Natural killer cell (primary cell): ENCODE results near the gene GALNTL6. TPM values are rescaled to one million over a fixed set of nuclear protein-coding genes. Genes with fewer than 3 reads are reported as not detected.

ENCODE experiments used
- ATAC-seq, 3 donors: fragments of 150-1000 bp in 2 of 3; fragments of 200-7000 bp in 1 of 3; cut with Tn5 transposase; 1 replicate in 1 of 3; 2 replicates in 2 of 3; pipeline ENCODE4 v1.10.0; 2021; ENCODE audit warnings: mild to moderate bottlenecking in 2 of 3, moderate library complexity in 2 of 3
- DNase-seq, 2 donors: peaks; one replicate each; pipeline versions ENCODE4 v3.0.0 to v3.0.0-alpha.2; 2013 to 2021; ENCODE audit warnings: mixed read lengths in 1 of 2
- H3K27ac ChIP-seq: one replicate; pipeline ENCODE4 v1.5.1; 2013; ENCODE audit warnings: mild to moderate bottlenecking, low read length
- H3K27me3 ChIP-seq: one replicate; pipeline ENCODE4 v1.6.1; 2013; ENCODE audit warnings: low read length; ENCODE audit not compliant: control insufficient read depth, insufficient read depth
- H3K36me3 ChIP-seq: one replicate; pipeline ENCODE4 v1.6.1; 2013; ENCODE audit warnings: low read length; ENCODE audit not compliant: control insufficient read depth, insufficient read depth
- H3K4me1 ChIP-seq: one replicate; pipeline ENCODE4 v1.6.1; 2013; ENCODE audit warnings: low read length; ENCODE audit not compliant: control insufficient read depth, insufficient read depth
- H3K4me3 ChIP-seq: one replicate; pipeline ENCODE4 v1.5.1; 2013; ENCODE audit warnings: low read length
- H3K9me3 ChIP-seq: one replicate; pipeline ENCODE4 v1.6.1; 2013; ENCODE audit warnings: low read length; ENCODE audit not compliant: control insufficient read depth, insufficient read depth
- H3K27ac Mint-ChIP-seq, 2 donors: one replicate each; pipeline ENCODE4 v1.8.0; 2022; ENCODE audit warnings: mild to moderate bottlenecking in 2 of 2, mixed read lengths in 2 of 2, moderate library complexity in 1 of 2
- H3K27me3 Mint-ChIP-seq, 2 donors: one replicate each; pipeline ENCODE4 v1.8.0; 2022; ENCODE audit warnings: low read depth in 2 of 2, mixed read lengths in 2 of 2
- H3K36me3 Mint-ChIP-seq: one replicate; pipeline ENCODE4 v1.8.0; 2022; ENCODE audit warnings: mixed read lengths
- H3K4me1 Mint-ChIP-seq, 2 donors: one replicate each; pipeline ENCODE4 v1.8.0; 2022; ENCODE audit warnings: mixed read lengths in 2 of 2
- H3K4me3 Mint-ChIP-seq: one replicate; pipeline ENCODE4 v1.8.0; 2022; ENCODE audit warnings: mild to moderate bottlenecking, moderate library complexity, mixed read lengths
- H3K9me3 Mint-ChIP-seq, 2 donors: one replicate each; pipeline ENCODE4 v1.8.0; 2022; ENCODE audit warnings: mixed read lengths in 2 of 2
- CTCF ChIP-seq: fragments of 200-600 bp; IDR thresholded peaks from one replicate; pipeline ENCODE4 v1.8.0; 2022; ENCODE audit warnings: antibody characterized with exemption
- WGBS: methylation state at CpG from one replicate; pipeline ENCODE4 v1.1.7; 2013; ENCODE audit warnings: missing lambda C conversion rate; ENCODE audit not compliant: insufficient coverage; 5-methylcytosine and 5-hydroxymethylcytosine counted together
- intact Hi-C: fragments of 100-400 bp; cut with micrococcal nuclease; formaldehyde crosslinking; loops from one replicate; pipeline ENCODE4 v1.14.2; 2022
- total RNA-seq, 4 donors: library from RNA; stranded (reverse); fragments of 120-200 nt in 1 of 4; gene quantifications; one replicate each; pipeline versions ENCODE4 v1.2.3 to v1.2.4, GENCODE V29; 2013 to 2022

GALNTL6 gene
- total RNA-seq, 3 donors from 2014 or later (not counting 1 experiment from before 2014, with no cell fraction given) = not detected

GRCh38 chr4:172050911-172051310 is 237.7 kb downstream of the GALNTL6 start:
- peaks cover 9% of the 10 kb centered on the region for H3K9me3 ChIP-seq
- Mint-ChIP-seq H3K4me1 (no peaks in the 10 kb centered on the region), H3K36me3 (no peaks in the 10 kb centered on the region), H3K27ac (no peak overlapping the region), H3K4me3 (no peak overlapping the region), H3K27me3 (no peaks in the 10 kb centered on the region), H3K9me3 (peaks cover 2 to 6% of the 10 kb centered on the region in 2 donors)
- ATAC-seq (no peak), DNase-seq (no peak)
- no peaks in the 10 kb centered on the region for H3K36me3 ChIP-seq
- H3K4me3 ChIP-seq = no peak overlapping the region
- 74% methylated on average over 4 of the region's 4 CpGs for WGBS
- intact Hi-C loops = no loop called here
- no peaks in the 10 kb centered on the region for H3K4me1 ChIP-seq
- no peaks in the 10 kb centered on the region for H3K27me3 ChIP-seq
- no peak for TF ChIP-seq CTCF
- no peak overlapping the region for H3K27ac ChIP-seq

- no peaks in the 10 kb centered on the region for H3K4me1 ChIP-seq
- H3K27me3 Mint-ChIP-seq = no peaks in the 10 kb centered on the region
- H3K4me3 ChIP-seq = no peak overlapping the region
- H3K36me3 Mint-ChIP-seq = no peaks in the 10 kb centered on the region
- no peak for TF ChIP-seq CTCF
- ATAC-seq (no peak), DNase-seq (no peak)
- WGBS = no CpG with 5 or more reads among the region's 1 CpG
- no peak overlapping the region for H3K4me3 Mint-ChIP-seq
- no peaks in the 10 kb centered on the region for H3K27me3 ChIP-seq
- intact Hi-C loops = no loop called here
- no peaks in the 10 kb centered on the region for H3K4me1 Mint-ChIP-seq
- peaks cover 6 to 7% of the 10 kb centered on the region in 2 donors for H3K9me3 Mint-ChIP-seq
- no peak overlapping the region for H3K27ac Mint-ChIP-seq
- no peak overlapping the region for H3K27ac ChIP-seq
- H3K36me3 ChIP-seq = no peaks in the 10 kb centered on the region
- H3K9me3 ChIP-seq = peaks cover 8% of the 10 kb centered on the region
These were observed 241.8 kb downstream of the GALNTL6 start for GRCh38 chr4:172055046-172055445.

- Histone ChIP-seq H3K4me1 (no peaks in the 10 kb centered on the region), H3K27me3 (no peaks in the 10 kb centered on the region), H3K27ac (no peak overlapping the region), H3K9me3 (peaks cover 4% of the 10 kb centered on the region), H3K4me3 (no peak overlapping the region), H3K36me3 (no peaks in the 10 kb centered on the region)
- no peak for DNase-seq
- intact Hi-C loops = no loop called here
- no peak for TF ChIP-seq CTCF
- Mint-ChIP-seq H3K36me3 (no peaks in the 10 kb centered on the region), H3K4me3 (no peak overlapping the region), H3K9me3 (peaks cover 6 to 7% of the 10 kb centered on the region in 2 donors), H3K27me3 (no peaks in the 10 kb centered on the region), H3K4me1 (no peaks in the 10 kb centered on the region), H3K27ac (no peak overlapping the region)
- 83% methylated on average over 2 of the region's 2 CpGs for WGBS
- ATAC-seq = no peak
These were observed 242.3 kb downstream of the GALNTL6 start for GRCh38 chr4:172055498-172055897.

- DNase-seq (no peak), ATAC-seq (no peak)
- H3K9me3 ChIP-seq = no peaks in the 10 kb centered on the region
- Mint-ChIP-seq H3K36me3 (no peaks in the 10 kb centered on the region), H3K4me3 (no peak overlapping the region), H3K27me3 (no peaks in the 10 kb centered on the region), H3K9me3 (peaks cover 13 to 14% of the 10 kb centered on the region in 2 donors), H3K4me1 (no peaks in the 10 kb centered on the region), H3K27ac (no peak overlapping the region)
- H3K4me1 ChIP-seq = no peaks in the 10 kb centered on the region
- intact Hi-C loops = no loop called here
- no peaks in the 10 kb centered on the region for H3K36me3 ChIP-seq
- 100% methylated on average over 1 of the region's 1 CpG for WGBS
- H3K27me3 ChIP-seq = no peaks in the 10 kb centered on the region
- TF ChIP-seq CTCF = no peak
- H3K27ac ChIP-seq = no peak overlapping the region
- no peak overlapping the region for H3K4me3 ChIP-seq
These were observed 248.0 kb downstream of the GALNTL6 start for GRCh38 chr4:172061204-172061603.
